K562 (cell line): ENCODE data around the gene HEPHL1. TPM values are rescaled to one million over a fixed set of nuclear protein-coding genes. Genes with fewer than 3 reads are reported as not detected.

Experiments
- CBFA2T2 ChIP-seq: fragments of 450-650 bp; conservative IDR thresholded peaks from 2 replicates; pipeline ENCODE4 v1.6.1; 2017; ENCODE audit warnings: mild to moderate bottlenecking
- EP300 ChIP-seq: IDR thresholded peaks from 2 replicates; pipeline ENCODE4 v1.6.1; 2012; ENCODE audit warnings: low read length, improper control_type of control experiment
- SMARCE1 ChIP-seq: fragments of 450-650 bp; IDR thresholded peaks from 2 replicates; pipeline ENCODE4 v1.7.1; 2016; ENCODE audit warnings: mild to moderate bottlenecking
- TARDBP ChIP-seq: fragments of 450-650 bp; IDR thresholded peaks from 2 replicates; pipeline ENCODE4 v1.6.1; 2016
- ZNF445 ChIP-seq: fragments of 250-450 bp; sonication (Bioruptor Pico); IDR thresholded peaks from 2 replicates; pipeline ENCODE4 v1.4.0; 2020; ENCODE audit warnings: low read depth, mild to moderate bottlenecking, moderate library complexity
- ZNF592 ChIP-seq: fragments of 450-650 bp; IDR thresholded peaks from 2 replicates; pipeline ENCODE4 v1.6.1; 2017; ENCODE audit warnings: antibody characterized with exemption, mild to moderate bottlenecking
- polyA plus RNA-seq, 8 experiments: library from polyadenylated mRNA; depleted of rRNA in 4 of 8; stranded (reverse) in 5 of 8; unstranded in 3 of 8; fragments of >200 nt; fragmentation: Nextera tagmentation in 2 of 8; fragmentation: Illumina TruSeq in 1 of 8; extraction: Ambion mirVana in 2 of 8; extraction: Trizol in 1 of 8; gene quantifications; 2 replicates each; pipeline versions ENCODE4 v1.2.1 to v1.2.3, GENCODE V29; 2011 to 2014; ENCODE audit warnings: inconsistent platforms in 1 of 8, missing spikeins in 1 of 8
- total RNA-seq, 7 experiments: library from RNA; depleted of rRNA in 6 of 7; stranded (reverse); fragments of >200 nt in 6 of 7; fragmentation: Illumina TruSeq in 2 of 7; extraction: Trizol in 2 of 7; gene quantifications; 2 replicates each; pipeline versions ENCODE4 v1.2.1 to v1.2.3, GENCODE V29; 2011 to 2021; ENCODE audit warnings: low replicate concordance in 1 of 7
- TF ChIP-seq, protein P1 (sequence below): fragments of 450-650 bp; IDR thresholded peaks from 2 replicates; pipeline ENCODE4 v1.6.1; 2016; ENCODE audit warnings: borderline replicate concordance

The HEPHL1 gene
- total and polyA plus RNA-seq, 9 of the 15 experiments (the other 6 are each of a cell fraction or from before 2014, with no cell fraction given) = 0.01 TPM; not detected in 8

DNA sequence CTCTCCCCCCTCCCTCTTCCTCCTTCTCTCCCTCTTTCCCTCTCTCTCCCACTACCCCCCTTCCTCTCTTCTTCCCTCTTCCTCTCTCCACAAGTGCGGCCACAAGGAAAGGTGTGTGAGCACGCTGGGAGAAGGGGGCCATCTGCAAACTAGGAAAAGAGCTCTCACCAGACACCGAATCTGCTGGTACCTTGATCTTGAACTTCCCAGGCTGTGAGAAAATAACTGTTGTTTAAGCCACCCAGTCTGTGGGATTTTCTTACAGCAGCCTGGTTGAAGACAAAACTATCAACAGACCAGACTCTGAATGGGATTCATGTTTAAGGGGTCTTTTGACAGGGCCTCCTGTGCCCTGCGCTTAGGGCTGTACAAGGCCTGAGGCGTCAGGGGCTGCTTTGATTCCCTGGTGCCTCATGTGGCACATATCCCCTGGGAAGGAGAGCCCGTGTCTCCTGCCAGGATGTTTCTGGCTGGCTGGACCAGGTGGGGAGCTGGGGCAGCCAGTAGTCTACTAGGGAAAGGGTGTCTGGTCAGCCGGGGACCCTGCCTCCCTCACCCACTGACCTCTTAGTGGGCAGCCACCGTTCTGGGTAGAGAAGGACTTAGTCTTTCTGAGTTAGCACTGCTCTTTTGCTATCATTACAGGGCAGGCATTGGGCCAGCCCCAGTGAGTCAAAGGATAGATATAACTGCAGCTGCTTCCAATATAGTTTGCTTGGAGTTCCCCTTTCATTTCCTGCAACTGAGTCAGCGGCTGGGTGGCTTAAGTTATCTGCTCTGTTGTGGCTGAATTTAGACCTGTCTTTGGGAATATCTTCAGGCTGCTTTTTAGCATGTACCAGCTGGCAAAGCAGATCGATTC lies 113.7 kb downstream of the HEPHL1 start (continued):
- TF ChIP-seq, protein P1, sequence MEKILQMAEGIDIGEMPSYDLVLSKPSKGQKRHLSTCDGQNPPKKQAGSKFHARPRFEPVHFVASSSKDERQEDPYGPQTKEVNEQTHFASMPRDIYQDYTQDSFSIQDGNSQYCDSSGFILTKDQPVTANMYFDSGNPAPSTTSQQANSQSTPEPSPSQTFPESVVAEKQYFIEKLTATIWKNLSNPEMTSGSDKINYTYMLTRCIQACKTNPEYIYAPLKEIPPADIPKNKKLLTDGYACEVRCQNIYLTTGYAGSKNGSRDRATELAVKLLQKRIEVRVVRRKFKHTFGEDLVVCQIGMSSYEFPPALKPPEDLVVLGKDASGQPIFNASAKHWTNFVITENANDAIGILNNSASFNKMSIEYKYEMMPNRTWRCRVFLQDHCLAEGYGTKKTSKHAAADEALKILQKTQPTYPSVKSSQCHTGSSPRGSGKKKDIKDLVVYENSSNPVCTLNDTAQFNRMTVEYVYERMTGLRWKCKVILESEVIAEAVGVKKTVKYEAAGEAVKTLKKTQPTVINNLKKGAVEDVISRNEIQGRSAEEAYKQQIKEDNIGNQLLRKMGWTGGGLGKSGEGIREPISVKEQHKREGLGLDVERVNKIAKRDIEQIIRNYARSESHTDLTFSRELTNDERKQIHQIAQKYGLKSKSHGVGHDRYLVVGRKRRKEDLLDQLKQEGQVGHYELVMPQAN = no peak
- TF ChIP-seq TARDBP = no peak
- TF ChIP-seq SMARCE1 = peak; percentile 49; the same call in 1 of the 2 replicates
- peak; percentile 53 for TF ChIP-seq CBFA2T2
- peak; percentile 56; the same call in 1 of the 2 replicates for TF ChIP-seq ZNF592
- peak; percentile 51; the same call in 1 of the 2 replicates for TF ChIP-seq EP300
- no peak for TF ChIP-seq ZNF445 (CRISPR knock-in tag)
